Astrocyte (in vitro differentiated cells and primary cell): ENCODE measurements around the gene TFAP2A.

Source experiments
- EZH2 ChIP-seq: IDR thresholded peaks from 2 replicates; pipeline ENCODE4 v1.6.1; 2012; ENCODE audit warnings: mild to moderate bottlenecking, low read length, inconsistent platforms; ENCODE audit not compliant: insufficient read depth
- TF ChIP-seq, protein P1 (sequence below): IDR thresholded peaks from 2 replicates; pipeline ENCODE4 v1.5.1; 2011; ENCODE audit warnings: low read depth, mild to moderate bottlenecking, inconsistent platforms, low read length, moderate library complexity; ENCODE audit not compliant: insufficient read depth

DNA sequence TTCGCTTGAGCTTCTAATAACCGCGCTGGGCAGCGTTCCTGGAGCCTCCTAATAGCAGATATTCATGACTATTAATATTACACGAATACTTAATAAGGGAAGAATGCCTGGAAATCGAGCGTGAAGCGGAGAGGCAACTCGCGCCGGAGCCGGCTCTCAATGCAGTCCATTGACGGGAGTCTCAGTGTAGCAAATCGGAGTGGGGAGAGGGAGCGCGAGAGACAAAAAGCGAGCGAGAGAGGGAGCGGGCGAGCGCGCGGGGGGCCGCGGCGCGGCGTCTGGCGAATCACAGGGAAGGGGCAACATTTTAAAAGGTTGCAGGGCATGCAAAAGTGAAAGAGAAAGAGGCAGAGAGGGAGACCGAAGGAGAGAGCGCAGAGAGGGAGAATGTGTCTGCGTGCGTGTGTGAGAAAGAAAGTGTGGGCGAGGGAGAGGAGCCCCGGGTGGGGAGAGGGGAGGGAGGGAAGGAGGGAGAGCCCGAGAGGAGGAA is 2.9 kb downstream of the TFAP2A start:
- TF ChIP-seq, protein P1, sequence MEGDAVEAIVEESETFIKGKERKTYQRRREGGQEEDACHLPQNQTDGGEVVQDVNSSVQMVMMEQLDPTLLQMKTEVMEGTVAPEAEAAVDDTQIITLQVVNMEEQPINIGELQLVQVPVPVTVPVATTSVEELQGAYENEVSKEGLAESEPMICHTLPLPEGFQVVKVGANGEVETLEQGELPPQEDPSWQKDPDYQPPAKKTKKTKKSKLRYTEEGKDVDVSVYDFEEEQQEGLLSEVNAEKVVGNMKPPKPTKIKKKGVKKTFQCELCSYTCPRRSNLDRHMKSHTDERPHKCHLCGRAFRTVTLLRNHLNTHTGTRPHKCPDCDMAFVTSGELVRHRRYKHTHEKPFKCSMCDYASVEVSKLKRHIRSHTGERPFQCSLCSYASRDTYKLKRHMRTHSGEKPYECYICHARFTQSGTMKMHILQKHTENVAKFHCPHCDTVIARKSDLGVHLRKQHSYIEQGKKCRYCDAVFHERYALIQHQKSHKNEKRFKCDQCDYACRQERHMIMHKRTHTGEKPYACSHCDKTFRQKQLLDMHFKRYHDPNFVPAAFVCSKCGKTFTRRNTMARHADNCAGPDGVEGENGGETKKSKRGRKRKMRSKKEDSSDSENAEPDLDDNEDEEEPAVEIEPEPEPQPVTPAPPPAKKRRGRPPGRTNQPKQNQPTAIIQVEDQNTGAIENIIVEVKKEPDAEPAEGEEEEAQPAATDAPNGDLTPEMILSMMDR, result no peak
- no peak for TF ChIP-seq EZH2
